K562 (cell line): ENCODE measurements around the gene CHD5.

Experiments used
- CREB1 ChIP-seq, 2 experiments: sonication (generic) in 1 of 2; formaldehyde crosslinking in 1 of 2; IDR thresholded peaks; 2 replicates each; pipeline versions ENCODE4 v1.6.1 to v1.8.0; 2012 to 2022; ENCODE audit warnings: inconsistent platforms in 1 of 2, mild to moderate bottlenecking in 1 of 2, missing genetic modification reagents in 1 of 2, moderate library complexity in 1 of 2
- CTCF ChIP-seq, 3 experiments: IDR thresholded peaks in 2 of 3; conservative IDR thresholded peaks in 1 of 3; 2 replicates each; pipeline ENCODE4 v1.5.1; 2011 to 2012; ENCODE audit warnings: low read length in 3 of 3, mild to moderate bottlenecking in 3 of 3, control low read depth in 2 of 3, improper control_type of control experiment in 1 of 3, inconsistent platforms in 1 of 3, low read depth in 1 of 3, mixed read lengths in 1 of 3, moderate library complexity in 1 of 3; ENCODE audit not compliant: insufficient read depth in 2 of 3
- ERF ChIP-seq: fragments of 450-650 bp; formaldehyde crosslinking; IDR thresholded peaks from 2 replicates; pipeline ENCODE4 v1.4.0; 2020; ENCODE audit warnings: mild to moderate bottlenecking, mixed read lengths
- EZH2 ChIP-seq: IDR thresholded peaks from 2 replicates; pipeline ENCODE4 v1.6.1; 2012; ENCODE audit warnings: low read depth, mild to moderate bottlenecking, inconsistent platforms, low read length, borderline replicate concordance
- MAFF ChIP-seq: IDR thresholded peaks from 2 replicates; pipeline ENCODE4 v1.6.1; 2012; ENCODE audit warnings: low read length, improper control_type of control experiment
- MEIS2 ChIP-seq: fragments of 450-650 bp; IDR thresholded peaks from 2 replicates; pipeline ENCODE4 v1.6.1; 2014; ENCODE audit warnings: mild to moderate bottlenecking; ENCODE audit not compliant: partially characterized antibody
- MIER1 ChIP-seq: fragments of 450-650 bp; IDR thresholded peaks from 2 replicates; pipeline ENCODE4 v1.6.1; 2016; ENCODE audit warnings: antibody characterized with exemption, mild to moderate bottlenecking, low read depth
- NRF1 ChIP-seq, 2 experiments: fragments of 450-650 bp; IDR thresholded peaks in 1 of 2; conservative IDR thresholded peaks in 1 of 2; 2 replicates each; pipeline ENCODE4 v1.6.1; 2014; ENCODE audit warnings: mild to moderate bottlenecking in 2 of 2
- PTBP1 ChIP-seq: fragments of 200-400 bp; formaldehyde crosslinking; IDR thresholded peaks from 2 replicates; pipeline ENCODE4 v1.6.1; 2017; ENCODE audit warnings: low read depth, low read length
- RAD21 ChIP-seq, 2 experiments: fragments of 250-450 bp in 1 of 2; fragments of 450-650 bp in 1 of 2; sonication (Bioruptor Pico) in 1 of 2; formaldehyde crosslinking in 1 of 2; IDR thresholded peaks in 1 of 2; conservative IDR thresholded peaks in 1 of 2; 2 replicates each; pipeline versions ENCODE4 v1.4.0 to v1.8.0; 2020 to 2022; ENCODE audit warnings: mild to moderate bottlenecking in 2 of 2, moderate library complexity in 1 of 2
- RBM34 ChIP-seq: fragments of 200-400 bp; formaldehyde crosslinking; IDR thresholded peaks from 2 replicates; pipeline ENCODE4 v1.6.1; 2018; ENCODE audit warnings: low read length, borderline replicate concordance; ENCODE audit not compliant: insufficient read depth
- ZBTB1 ChIP-seq: sonication (generic); formaldehyde crosslinking; IDR thresholded peaks from 2 replicates; pipeline ENCODE4 v1.8.1; 2023; ENCODE audit warnings: missing genetic modification reagents, low read depth, mild to moderate bottlenecking, borderline replicate concordance
- TF ChIP-seq, protein P1 (sequence below): fragments of 450-650 bp; IDR thresholded peaks from 2 replicates; pipeline ENCODE4 v1.6.1; 2016; ENCODE audit warnings: missing biosample characterization, missing genetic modification characterization

- TF ChIP-seq CREB1 (IDR thresholded peaks at IDR 0.05) (no peak), CREB1 (CRISPR knock-in tag; IDR thresholded peaks at IDR 0.05) (no peak), NRF1 (conservative IDR thresholded peaks at IDR 0.05 in 1 of 2, IDR thresholded peaks at IDR 0.05 in 1 of 2) (no peak), PTBP1 (no peak), RBM34 (no peak), MIER1 (no peak), MAFF (no peak), EZH2 (no peak), RAD21 (CRISPR knock-in tag; conservative IDR thresholded peaks at IDR 0.05 in 1 of 2, IDR thresholded peaks at IDR 0.05 in 1 of 2) (no peak), MEIS2 (no peak), ZBTB1 (CRISPR knock-in tag) (no peak), CTCF (IDR thresholded peaks at IDR 0.05 in 2 of 3, conservative IDR thresholded peaks at IDR 0.05 in 1 of 3; ENCODE audit: insufficient read depth in 2 of 3, low read depth in 1 of 3, low read length in 3 of 3) (no peak), ERF (CRISPR knock-in tag) (no peak)
- TF ChIP-seq, protein P1, sequence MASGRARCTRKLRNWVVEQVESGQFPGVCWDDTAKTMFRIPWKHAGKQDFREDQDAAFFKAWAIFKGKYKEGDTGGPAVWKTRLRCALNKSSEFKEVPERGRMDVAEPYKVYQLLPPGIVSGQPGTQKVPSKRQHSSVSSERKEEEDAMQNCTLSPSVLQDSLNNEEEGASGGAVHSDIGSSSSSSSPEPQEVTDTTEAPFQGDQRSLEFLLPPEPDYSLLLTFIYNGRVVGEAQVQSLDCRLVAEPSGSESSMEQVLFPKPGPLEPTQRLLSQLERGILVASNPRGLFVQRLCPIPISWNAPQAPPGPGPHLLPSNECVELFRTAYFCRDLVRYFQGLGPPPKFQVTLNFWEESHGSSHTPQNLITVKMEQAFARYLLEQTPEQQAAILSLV (tag) = no peak
These were observed 38.4 kb upstream of the CHD5 start for GRCh38 chr1:6218375-6219164.
